ENCODE measurements around the gene MYOD1. TPM values are rescaled to one million over a fixed set of nuclear protein-coding genes. Genes with fewer than 3 reads are reported as not detected.

The MYOD1 gene
- total RNA-seq, 1 experiment from 2014 or later: not detected

DNA sequence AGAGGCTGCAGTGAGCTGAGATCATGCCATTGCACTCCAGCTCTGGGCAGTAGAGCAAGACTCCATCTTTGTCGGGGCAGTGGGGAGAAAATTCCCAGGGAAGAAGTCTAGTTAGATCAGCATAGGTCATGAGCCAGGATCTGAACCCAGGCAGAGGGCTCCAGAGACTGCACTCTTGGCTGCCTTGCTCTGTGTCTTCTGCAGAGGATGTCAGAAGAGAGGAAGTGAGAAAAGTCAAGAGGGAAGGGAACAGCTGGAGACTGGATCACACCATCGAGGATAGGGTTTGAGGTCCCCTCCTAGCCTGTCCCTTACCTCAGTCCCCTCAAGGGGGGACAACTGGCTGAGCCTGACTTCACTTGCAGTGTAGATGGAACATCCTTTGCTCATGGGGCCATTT is 5.8 kb downstream of the MYOD1 start:
- Histone ChIP-seq H3K79me2 (ENCODE audit: insufficient read depth, low read length) (no peaks in the 10 kb centered on the region), H3K9me2 (ENCODE audit: insufficient read depth) (no peaks in the 10 kb centered on the region), H3K27me3 (ENCODE audit: insufficient read depth, low read length) (0 out of 2 replicates have a peak, but pooled peaks cover 5% of the 10 kb centered on the region), H3K4me2 (ENCODE audit: low read length) (no peak overlapping the region), H3K4me1 (ENCODE audit: control insufficient read depth in 1 of 2, insufficient read depth in 2 of 2, low read length in 2 of 2) (peaks cover 2 to 10% of the 10 kb centered on the region in 2 experiments; a peak in 3 of 4 replicates), H3K9me3 (ENCODE audit: control insufficient read depth in 1 of 2, insufficient read depth in 1 of 2, low read depth in 1 of 2, low read length in 2 of 2) (no peaks in the 10 kb centered on the region), H3K4me3 (replicated peaks in 1 of 2; ENCODE audit: low read depth in 1 of 2, low read length in 2 of 2) (no peak overlapping the region), H3K27ac (ENCODE audit: low read depth, low read length) (no peak overlapping the region), H3K9ac (ENCODE audit: low read length) (no peak overlapping the region), H2AFZ (ENCODE audit: low read depth, low read length, poor library complexity, severe bottlenecking) (no peak overlapping the region), H4K20me1 (ENCODE audit: insufficient read depth) (no peaks in the 10 kb centered on the region), H3K36me3 (ENCODE audit: control insufficient read depth in 1 of 2, insufficient read depth in 2 of 2, low read length in 2 of 2) (no peaks in the 10 kb centered on the region)
- ChIA-PET CTCF (no interaction called here), POLR2A (no interaction called here), RAD21 (ENCODE audit: low non-redundant PET in 1 of 2, low total read pairs in 2 of 2, uncharacterized antibody in 2 of 2, unreplicated experiment in 2 of 2) (no interaction called here)
- BruUV-seq (replicated peaks): no TSS peak
- TF ChIP-seq EZH2phosphoT487 (IDR thresholded peaks at IDR 0.05; ENCODE audit: borderline replicate concordance): no peak
- DNase-seq (ENCODE audit: low read depth, low spot score): no peak
- intact Hi-C loops (cut with micrococcal nuclease): no loop called here
- no peak for ATAC-seq

DNA sequence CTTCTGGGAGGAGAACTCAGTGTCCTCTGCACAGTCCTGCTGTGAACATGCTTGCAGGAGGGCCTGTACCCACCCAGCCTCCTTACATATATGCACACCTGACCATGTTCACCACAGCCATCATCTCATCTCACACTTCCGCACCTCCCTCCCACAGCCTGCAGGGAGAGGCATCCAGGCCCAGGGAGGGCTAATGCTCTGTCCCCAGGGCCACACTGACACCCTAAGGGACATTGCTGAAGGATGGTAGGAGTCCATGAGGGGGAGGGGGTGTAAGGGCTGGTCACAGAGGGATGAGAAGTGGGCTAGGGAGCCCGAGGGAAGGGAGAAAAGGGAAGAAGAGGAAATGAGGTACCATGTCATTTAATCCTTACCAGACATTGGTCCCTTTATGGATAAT is 10.8 kb downstream of the MYOD1 start:
- Histone ChIP-seq H3K4me3 (replicated peaks in 1 of 2; ENCODE audit: low read depth in 1 of 2, low read length in 2 of 2) (no peak overlapping the region), H3K36me3 (ENCODE audit: control insufficient read depth in 1 of 2, insufficient read depth in 2 of 2, low read length in 2 of 2) (no peaks in the 10 kb centered on the region), H3K9ac (ENCODE audit: low read length) (no peak overlapping the region), H3K4me2 (ENCODE audit: low read length) (no peak overlapping the region), H3K4me1 (ENCODE audit: control insufficient read depth in 1 of 2, insufficient read depth in 2 of 2, low read length in 2 of 2) (peaks cover 0 to 8% of the 10 kb centered on the region in 2 experiments; a peak in 3 of 4 replicates), H3K27me3 (ENCODE audit: insufficient read depth, low read length) (no peaks in the 10 kb centered on the region), H3K79me2 (ENCODE audit: insufficient read depth, low read length) (no peaks in the 10 kb centered on the region), H4K20me1 (ENCODE audit: insufficient read depth) (no peaks in the 10 kb centered on the region), H3K27ac (ENCODE audit: low read depth, low read length) (no peak overlapping the region), H2AFZ (ENCODE audit: low read depth, low read length, poor library complexity, severe bottlenecking) (peak overlapping the region; percentile 13), H3K9me2 (ENCODE audit: insufficient read depth) (no peaks in the 10 kb centered on the region), H3K9me3 (ENCODE audit: control insufficient read depth in 1 of 2, insufficient read depth in 1 of 2, low read depth in 1 of 2, low read length in 2 of 2) (no peaks in the 10 kb centered on the region)
- intact Hi-C loops (cut with micrococcal nuclease): loop anchor here (1.0 to 5.0 kb wide), 3 partner anchors 131 to 343 kb away; partner anchors contain the start of gene KCNJ11
- ChIA-PET POLR2A (interaction anchor here (1.2 kb wide), 1 partner anchor 8 kb away, joined by 4 read pairs; no protein-coding TSS in a partner anchor), RAD21 (ENCODE audit: low non-redundant PET in 1 of 2, low total read pairs in 2 of 2, uncharacterized antibody in 2 of 2, unreplicated experiment in 2 of 2) (interaction anchor here (1.2 to 3.0 kb wide), 5 partner anchors 129 to 249 kb away, joined by 6 to 23 read pairs (median 15); no protein-coding TSS in a partner anchor), CTCF (interaction anchor here (0.8 to 3.4 kb wide), 29 partner anchors 9 to 385 kb away, joined by 3 to 133 read pairs (median 5); partner anchors contain the start of genes MYOD1 and SAAL1)
- no TSS peak for BruUV-seq (replicated peaks)
- TF ChIP-seq, protein P1, sequence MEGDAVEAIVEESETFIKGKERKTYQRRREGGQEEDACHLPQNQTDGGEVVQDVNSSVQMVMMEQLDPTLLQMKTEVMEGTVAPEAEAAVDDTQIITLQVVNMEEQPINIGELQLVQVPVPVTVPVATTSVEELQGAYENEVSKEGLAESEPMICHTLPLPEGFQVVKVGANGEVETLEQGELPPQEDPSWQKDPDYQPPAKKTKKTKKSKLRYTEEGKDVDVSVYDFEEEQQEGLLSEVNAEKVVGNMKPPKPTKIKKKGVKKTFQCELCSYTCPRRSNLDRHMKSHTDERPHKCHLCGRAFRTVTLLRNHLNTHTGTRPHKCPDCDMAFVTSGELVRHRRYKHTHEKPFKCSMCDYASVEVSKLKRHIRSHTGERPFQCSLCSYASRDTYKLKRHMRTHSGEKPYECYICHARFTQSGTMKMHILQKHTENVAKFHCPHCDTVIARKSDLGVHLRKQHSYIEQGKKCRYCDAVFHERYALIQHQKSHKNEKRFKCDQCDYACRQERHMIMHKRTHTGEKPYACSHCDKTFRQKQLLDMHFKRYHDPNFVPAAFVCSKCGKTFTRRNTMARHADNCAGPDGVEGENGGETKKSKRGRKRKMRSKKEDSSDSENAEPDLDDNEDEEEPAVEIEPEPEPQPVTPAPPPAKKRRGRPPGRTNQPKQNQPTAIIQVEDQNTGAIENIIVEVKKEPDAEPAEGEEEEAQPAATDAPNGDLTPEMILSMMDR (IDR thresholded peaks at IDR 0.05 in 2 of 3, conservative IDR thresholded peaks at IDR 0.05 in 1 of 3; ENCODE audit: borderline replicate concordance in 1 of 3, insufficient read depth in 1 of 3, low read depth in 2 of 3, low read length in 2 of 3): no peak
- TF ChIP-seq RAD21 (IDR thresholded peaks at IDR 0.05; ENCODE audit: low read depth) (no peak), ELF1 (IDR thresholded peaks at IDR 0.05; ENCODE audit: borderline replicate concordance, low read depth) (no peak), CBX3 (IDR thresholded peaks at IDR 0.05; ENCODE audit: low read depth) (no peak), ZBTB33 (IDR thresholded peaks at IDR 0.05; ENCODE audit: extremely low read depth, insufficient replicate concordance, low read length) (no peak), SRF (IDR thresholded peaks at IDR 0.05; ENCODE audit: low read depth) (no peak), SIN3A (IDR thresholded peaks at IDR 0.05; ENCODE audit: low read depth) (no peak), EZH2phosphoT487 (IDR thresholded peaks at IDR 0.05; ENCODE audit: borderline replicate concordance) (no peak)
- TF ChIP-seq, protein P2, sequence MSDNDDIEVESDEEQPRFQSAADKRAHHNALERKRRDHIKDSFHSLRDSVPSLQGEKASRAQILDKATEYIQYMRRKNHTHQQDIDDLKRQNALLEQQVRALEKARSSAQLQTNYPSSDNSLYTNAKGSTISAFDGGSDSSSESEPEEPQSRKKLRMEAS (IDR thresholded peaks at IDR 0.05): no peak
- TF ChIP-seq, protein P3, sequence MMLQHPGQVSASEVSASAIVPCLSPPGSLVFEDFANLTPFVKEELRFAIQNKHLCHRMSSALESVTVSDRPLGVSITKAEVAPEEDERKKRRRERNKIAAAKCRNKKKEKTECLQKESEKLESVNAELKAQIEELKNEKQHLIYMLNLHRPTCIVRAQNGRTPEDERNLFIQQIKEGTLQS (IDR thresholded peaks at IDR 0.05): no peak
- ATAC-seq (no peak), DNase-seq (ENCODE audit: low read depth, low spot score) (no peak)
